HepG2 (cell line): ENCODE data around the gene SAP30. TPM values are rescaled to one million over a fixed set of nuclear protein-coding genes. Genes with fewer than 3 reads are reported as not detected.

ENCODE experiments used
- AHR ChIP-seq: IDR thresholded peaks from 2 replicates; pipeline ENCODE4 v1.6.1; 2018; ENCODE audit warnings: missing genetic modification reagents, missing compliant biosample characterization
- BRF2 ChIP-seq: sonication (generic); formaldehyde crosslinking; IDR thresholded peaks from 2 replicates; pipeline ENCODE4 v1.8.1; 2022; ENCODE audit warnings: mild to moderate bottlenecking, missing genetic modification reagents
- DDIT3 ChIP-seq: sonication (generic); formaldehyde crosslinking; IDR thresholded peaks from 2 replicates; pipeline ENCODE4 v1.4.0; 2020; ENCODE audit warnings: mild to moderate bottlenecking, missing genetic modification reagents
- JUN ChIP-seq: sonication (generic); formaldehyde crosslinking; IDR thresholded peaks from 2 replicates; pipeline ENCODE4 v1.4.0; 2020; ENCODE audit warnings: mild to moderate bottlenecking, missing genetic modification reagents
- MATR3 ChIP-seq: sonication (generic); formaldehyde crosslinking; IDR thresholded peaks from 2 replicates; pipeline ENCODE4 v1.4.0; 2020; ENCODE audit warnings: missing genetic modification reagents
- MIER3 ChIP-seq: IDR thresholded peaks from 2 replicates; pipeline ENCODE4 v1.6.1; 2016; ENCODE audit warnings: missing compliant biosample characterization, borderline replicate concordance
- NFYC ChIP-seq: IDR thresholded peaks from 2 replicates; pipeline ENCODE4 v1.6.1; 2016; ENCODE audit warnings: missing genetic modification reagents, missing compliant biosample characterization
- PBX3 ChIP-seq: sonication (generic); formaldehyde crosslinking; IDR thresholded peaks from 2 replicates; pipeline ENCODE4 v1.8.1; 2023; ENCODE audit warnings: missing genetic modification reagents, inconsistent platforms, borderline replicate concordance
- PLSCR1 ChIP-seq: sonication (generic); formaldehyde crosslinking; IDR thresholded peaks from 2 replicates; pipeline ENCODE4 v1.5.0; 2020; ENCODE audit warnings: missing genetic modification reagents, mild to moderate bottlenecking, borderline replicate concordance
- RFX1 ChIP-seq: fragments of 450-650 bp; IDR thresholded peaks from 2 replicates; pipeline ENCODE4 v1.6.1; 2017
- SIN3A ChIP-seq: IDR thresholded peaks from 2 replicates; pipeline ENCODE4 v1.6.1; 2011; ENCODE audit warnings: low read depth, mild to moderate bottlenecking, control low read depth, low read length, borderline replicate concordance
- TSC22D2 ChIP-seq: sonication (generic); formaldehyde crosslinking; IDR thresholded peaks from 2 replicates; pipeline ENCODE4 v1.5.1; 2020; ENCODE audit warnings: missing genetic modification reagents, mild to moderate bottlenecking, borderline replicate concordance
- ZBTB34 ChIP-seq: sonication (generic); formaldehyde crosslinking; IDR thresholded peaks from 2 replicates; pipeline ENCODE4 v1.8.0; 2022; ENCODE audit warnings: mild to moderate bottlenecking, missing genetic modification reagents
- ZNF121 ChIP-seq: sonication (generic); formaldehyde crosslinking; IDR thresholded peaks from 2 replicates; pipeline ENCODE4 v1.5.0; 2020; ENCODE audit warnings: mild to moderate bottlenecking, missing genetic modification reagents
- ZNF234 ChIP-seq: sonication (generic); formaldehyde crosslinking; conservative IDR thresholded peaks from 2 replicates; pipeline ENCODE4 v1.5.1; 2020; ENCODE audit warnings: mild to moderate bottlenecking, missing genetic modification reagents
- ZNF256 ChIP-seq: sonication (generic); formaldehyde crosslinking; conservative IDR thresholded peaks from 2 replicates; pipeline ENCODE4 v1.4.0; 2020; ENCODE audit warnings: missing genetic modification reagents
- ZNF263 ChIP-seq: sonication (generic); formaldehyde crosslinking; IDR thresholded peaks from 2 replicates; pipeline ENCODE4 v1.4.0; 2020; ENCODE audit warnings: missing genetic modification reagents
- ZNF292 ChIP-seq: sonication (generic); formaldehyde crosslinking; IDR thresholded peaks from 2 replicates; pipeline ENCODE4 v1.8.1; 2022; ENCODE audit warnings: mild to moderate bottlenecking, low read depth, missing genetic modification reagents, borderline replicate concordance
- ZNF3 ChIP-seq: IDR thresholded peaks from 2 replicates; pipeline ENCODE4 v1.7.0; 2017; ENCODE audit warnings: inconsistent platforms
- ZNF431 ChIP-seq: sonication (generic); formaldehyde crosslinking; IDR thresholded peaks from 2 replicates; pipeline ENCODE4 v1.9.0; 2022; ENCODE audit warnings: missing genetic modification reagents, low read depth, mild to moderate bottlenecking, borderline replicate concordance
- ZNF672 ChIP-seq: sonication (generic); formaldehyde crosslinking; IDR thresholded peaks from 2 replicates; pipeline ENCODE4 v1.8.1; 2022; ENCODE audit warnings: missing genetic modification reagents
- ZNF709 ChIP-seq: sonication (generic); formaldehyde crosslinking; IDR thresholded peaks from 2 replicates; pipeline ENCODE4 v1.5.0; 2020; ENCODE audit warnings: mild to moderate bottlenecking, missing genetic modification reagents
- polyA plus RNA-seq, 8 experiments: library from polyadenylated mRNA; depleted of rRNA in 3 of 8; stranded (reverse) in 7 of 8; unstranded in 1 of 8; fragments of >200 nt; fragmentation: Illumina TruSeq in 4 of 8; extraction: Trizol in 4 of 8; gene quantifications; 2 replicates each; pipeline versions ENCODE4 v1.2.1 to v1.2.3, GENCODE V29; 2011 to 2016; ENCODE audit warnings: low read depth in 4 of 8, missing spikeins in 1 of 8, mixed read lengths in 1 of 8; ENCODE audit not compliant: insufficient read depth in 1 of 8
- total RNA-seq, 5 experiments: library from RNA; depleted of rRNA; stranded (reverse); fragments of >200 nt; fragmentation: Illumina TruSeq; extraction: Trizol; gene quantifications; 2 replicates each; pipeline ENCODE4 v1.2.3, GENCODE V29; 2016; ENCODE audit warnings: low read depth in 1 of 5
- TF ChIP-seq, protein P1 (sequence below): sonication (generic); formaldehyde crosslinking; IDR thresholded peaks from 2 replicates; pipeline ENCODE4 v1.5.1; 2020; ENCODE audit warnings: missing genetic modification reagents, mild to moderate bottlenecking, borderline replicate concordance

Gene SAP30
- total and polyA plus RNA-seq, 2 of the 13 experiments (the other 11 are each of a cell fraction or from before 2014, with no cell fraction given): 14.2 to 25.1 TPM

GRCh38 chr4:173334085-173334890 is 36.5 kb upstream of the SAP30 start, which contains the start of gene HMGB2 (continued):
- TF ChIP-seq ZNF431 (CRISPR knock-in tag) (peak; percentile 80; the same call in 1 of the 2 replicates), NFYC (CRISPR knock-in tag) (peak; percentile 96), ZNF3 (CRISPR knock-in tag) (no peak), ZNF672 (CRISPR knock-in tag) (peak; percentile 94), ZNF234 (CRISPR knock-in tag) (no peak; the same call in 1 of the 2 replicates), RFX1 (peak; percentile 25; the same call in 1 of the 2 replicates), ZNF292 (CRISPR knock-in tag) (0 out of 2 replicates have a peak, but pooled peaks have one; percentile 4), PBX3 (CRISPR knock-in tag) (peak; percentile 51; the same call in 1 of the 2 replicates), ZNF121 (CRISPR knock-in tag) (no peak), MATR3 (CRISPR knock-in tag) (no peak), ZNF256 (CRISPR knock-in tag) (peak; percentile 79; the same call in 1 of the 2 replicates), PLSCR1 (no peak), MIER3 (CRISPR knock-in tag) (peak; percentile 3; the same call in 1 of the 2 replicates), AHR (no peak), TSC22D2 (no peak), ZNF263 (CRISPR knock-in tag) (no peak), SIN3A (peak; percentile 54; the same call in 1 of the 2 replicates), JUN (CRISPR knock-in tag) (no peak), ZBTB34 (peak; percentile 95), DDIT3 (no peak), BRF2 (peak; percentile 99), ZNF709 (CRISPR knock-in tag) (0 out of 2 replicates have a peak, but pooled peaks have one; percentile 54)
- TF ChIP-seq, protein P1, sequence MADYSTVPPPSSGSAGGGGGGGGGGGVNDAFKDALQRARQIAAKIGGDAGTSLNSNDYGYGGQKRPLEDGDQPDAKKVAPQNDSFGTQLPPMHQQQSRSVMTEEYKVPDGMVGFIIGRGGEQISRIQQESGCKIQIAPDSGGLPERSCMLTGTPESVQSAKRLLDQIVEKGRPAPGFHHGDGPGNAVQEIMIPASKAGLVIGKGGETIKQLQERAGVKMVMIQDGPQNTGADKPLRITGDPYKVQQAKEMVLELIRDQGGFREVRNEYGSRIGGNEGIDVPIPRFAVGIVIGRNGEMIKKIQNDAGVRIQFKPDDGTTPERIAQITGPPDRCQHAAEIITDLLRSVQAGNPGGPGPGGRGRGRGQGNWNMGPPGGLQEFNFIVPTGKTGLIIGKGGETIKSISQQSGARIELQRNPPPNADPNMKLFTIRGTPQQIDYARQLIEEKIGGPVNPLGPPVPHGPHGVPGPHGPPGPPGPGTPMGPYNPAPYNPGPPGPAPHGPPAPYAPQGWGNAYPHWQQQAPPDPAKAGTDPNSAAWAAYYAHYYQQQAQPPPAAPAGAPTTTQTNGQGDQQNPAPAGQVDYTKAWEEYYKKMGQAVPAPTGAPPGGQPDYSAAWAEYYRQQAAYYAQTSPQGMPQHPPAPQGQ (CRISPR knock-in tag): no peak
